ENCODE results near the gene SERPINE2.

The SERPINE2 gene

GRCh38 chr2:223937535-223937934 is 101.6 kb downstream of the SERPINE2 start:
- no peak for DNase-seq

GRCh38 chr2:223936862-223937326 is 102.2 kb downstream of the SERPINE2 start:
- DNase-seq, result no peak

GRCh38 chr2:223935459-223936125 is 103.5 kb downstream of the SERPINE2 start:
- no peak for DNase-seq

- DNase-seq, result no peak
These were observed 104.2 kb downstream of the SERPINE2 start for GRCh38 chr2:223934870-223935269.

GRCh38 chr2:223932816-223933800 is 106.0 kb downstream of the SERPINE2 start:
- no peak for DNase-seq

- DNase-seq, result no peak
These were observed 108.7 kb downstream of the SERPINE2 start for GRCh38 chr2:223930103-223930976.

- DNase-seq, result no peak
These were observed 109.4 kb downstream of the SERPINE2 start for GRCh38 chr2:223929571-223930102.

- DNase-seq, result no peak
These were observed 110.7 kb downstream of the SERPINE2 start for GRCh38 chr2:223928113-223929006.

- DNase-seq, result no peak
These were observed 114.0 kb downstream of the SERPINE2 start for GRCh38 chr2:223925106-223925505.

All from SW 1271 (cell line).